ENCODE results near the gene ATP9A.
"Not testable (repeated sequence)": the region's sequence is repeated elsewhere in the genome, so short reads cannot be mapped to it uniquely, and the experiment has no call there.

GRCh38 chr20:51740308-51740707, 27.9 kb downstream of the ATP9A start:
- not testable (repeated sequence) for TF ChIP-seq CTCF, POLR2A, EP300 (IDR thresholded peaks at IDR 0.05)
